Measurements from ENCODE around the gene PPFIBP1.

Gene PPFIBP1

GRCh38 chr12:27696293-27696652 lies 172.3 kb downstream of the PPFIBP1 start, which contains the start of gene REP15:
REP15 (plus strand) TSS chr12:27696447; CDS start chr12:27696563, 116 bp downstream.
- Histone ChIP-seq H3K9ac (ENCODE audit: low read length) (no peak within 1 kb of the TSS), H3K79me2 (ENCODE audit: low read length) (no peaks in the 10 kb centered on the region), H3K9me3 (replicated peaks; ENCODE audit: insufficient read depth, low read length) (no peaks in the 10 kb centered on the region), H4K20me1 (ENCODE audit: insufficient read depth, low read length) (no peaks in the 10 kb centered on the region), H3K4me3 (ENCODE audit: low read length) (no peak within 1 kb of the TSS), H3K27ac (ENCODE audit: low read length) (no peak within 1 kb of the TSS), H3K36me3 (replicated peaks; ENCODE audit: insufficient read depth, low read length) (no peaks in the 10 kb centered on the region), H3F3A (ENCODE audit: insufficient read depth, low read length) (no peaks in the 10 kb centered on the region), H3K4me1 (ENCODE audit: low read length) (no peaks in the 10 kb centered on the region), H3K9me2 (replicated peaks; ENCODE audit: insufficient read depth, low read length) (no peaks in the 10 kb centered on the region), H3K27me3 (replicated peaks; ENCODE audit: insufficient read depth, low read length) (no peaks in the 10 kb centered on the region), H2AFZ (ENCODE audit: low read length) (no peak within 1 kb of the TSS), H3K4me2 (ENCODE audit: low read depth, low read length) (no peak within 1 kb of the TSS)
- TF ChIP-seq EZH2 (optimal IDR thresholded peaks at IDR 0.05; ENCODE audit: low read depth, low read length) (no peak), EZH2phosphoT487 (IDR thresholded peaks at IDR 0.05; ENCODE audit: low read length) (no peak), CTCF (IDR thresholded peaks at IDR 0.05; ENCODE audit: low read length) (no peak)
- no peak for DNase-seq

- TF ChIP-seq CTCF (IDR thresholded peaks at IDR 0.05; ENCODE audit: low read length): no peak
- TF ChIP-seq EZH2 (optimal IDR thresholded peaks at IDR 0.05; ENCODE audit: low read depth, low read length): no peak
- TF ChIP-seq EZH2phosphoT487 (IDR thresholded peaks at IDR 0.05; ENCODE audit: low read length): no peak
- no peak overlapping the region for H2AFZ ChIP-seq (ENCODE audit: low read length)
- no peak for DNase-seq
- no peak overlapping the region for H3K4me3 ChIP-seq (ENCODE audit: low read length)
- H3F3A ChIP-seq (ENCODE audit: insufficient read depth, low read length): no peaks in the 10 kb centered on the region
- no peak overlapping the region for H3K4me2 ChIP-seq (ENCODE audit: low read depth, low read length)
- H3K27me3 ChIP-seq (replicated peaks; ENCODE audit: insufficient read depth, low read length): no peaks in the 10 kb centered on the region
- H3K4me1 ChIP-seq (ENCODE audit: low read length): no peaks in the 10 kb centered on the region
- H3K9me2 ChIP-seq (replicated peaks; ENCODE audit: insufficient read depth, low read length): no peaks in the 10 kb centered on the region
- no peak overlapping the region for H3K9ac ChIP-seq (ENCODE audit: low read length)
- H3K27ac ChIP-seq (ENCODE audit: low read length): no peak overlapping the region
- H3K9me3 ChIP-seq (replicated peaks; ENCODE audit: insufficient read depth, low read length): no peaks in the 10 kb centered on the region
- H4K20me1 ChIP-seq (ENCODE audit: insufficient read depth, low read length): no peaks in the 10 kb centered on the region
- no peaks in the 10 kb centered on the region for H3K79me2 ChIP-seq (ENCODE audit: low read length)
- no peaks in the 10 kb centered on the region for H3K36me3 ChIP-seq (replicated peaks; ENCODE audit: insufficient read depth, low read length)
Measured at GRCh38 chr12:27696864-27697564, 173.0 kb downstream of the PPFIBP1 start.

GRCh38 chr12:27703720-27704452 lies 179.9 kb downstream of the PPFIBP1 start:
- no peaks in the 10 kb centered on the region for H3K27me3 ChIP-seq (replicated peaks; ENCODE audit: insufficient read depth, low read length)
- TF ChIP-seq EZH2phosphoT487 (IDR thresholded peaks at IDR 0.05; ENCODE audit: low read length): no peak
- peak; percentile 91 for TF ChIP-seq CTCF (IDR thresholded peaks at IDR 0.05; ENCODE audit: low read length)
- H2AFZ ChIP-seq (ENCODE audit: low read length): no peak overlapping the region
- no peak overlapping the region for H3K27ac ChIP-seq (ENCODE audit: low read length)
- no peak overlapping the region for H3K4me3 ChIP-seq (ENCODE audit: low read length)
- H3F3A ChIP-seq (ENCODE audit: insufficient read depth, low read length): no peaks in the 10 kb centered on the region
- H3K4me1 ChIP-seq (ENCODE audit: low read length): no peaks in the 10 kb centered on the region
- no peaks in the 10 kb centered on the region for H3K79me2 ChIP-seq (ENCODE audit: low read length)
- no peaks in the 10 kb centered on the region for H3K36me3 ChIP-seq (replicated peaks; ENCODE audit: insufficient read depth, low read length)
- no peaks in the 10 kb centered on the region for H3K9me3 ChIP-seq (replicated peaks; ENCODE audit: insufficient read depth, low read length)
- H3K9me2 ChIP-seq (replicated peaks; ENCODE audit: insufficient read depth, low read length): no peaks in the 10 kb centered on the region
- no peak overlapping the region for H3K9ac ChIP-seq (ENCODE audit: low read length)
- no peaks in the 10 kb centered on the region for H4K20me1 ChIP-seq (ENCODE audit: insufficient read depth, low read length)
- peak; percentile 85 for DNase-seq
- H3K4me2 ChIP-seq (ENCODE audit: low read depth, low read length): no peak overlapping the region

Measured in MM.1S (cell line).